ENCODE measurements around the gene UBE3B. TPM values are rescaled to one million over a fixed set of nuclear protein-coding genes. Genes with fewer than 3 reads are reported as not detected.
A peak's percentile ranks its signal among the peaks of the same experiment; 100 is the strongest.

The UBE3B gene
- total RNA-seq, 1 donor from 2014 or later, result 40.3 TPM

DNA sequence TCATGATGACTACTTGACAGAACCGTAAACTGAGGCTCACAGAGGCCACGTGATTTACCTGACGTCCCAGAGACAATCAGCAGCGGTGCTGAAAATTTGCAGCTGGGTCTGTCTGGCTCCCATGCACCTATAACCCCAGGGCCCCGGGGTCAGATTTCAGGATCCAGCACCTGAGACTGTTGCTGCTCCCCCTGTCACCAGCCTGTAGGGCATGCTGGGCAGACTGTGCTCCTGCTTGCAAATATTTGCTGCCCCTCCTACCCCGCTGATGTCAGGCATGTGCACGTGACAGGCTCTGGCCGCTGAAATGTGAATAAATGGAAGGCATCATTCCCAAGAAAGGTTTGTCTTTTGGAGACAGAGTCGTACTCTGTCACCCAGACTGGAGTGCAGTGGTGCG lies 89.9 kb downstream of the UBE3B start:
- TF ChIP-seq, protein P1, sequence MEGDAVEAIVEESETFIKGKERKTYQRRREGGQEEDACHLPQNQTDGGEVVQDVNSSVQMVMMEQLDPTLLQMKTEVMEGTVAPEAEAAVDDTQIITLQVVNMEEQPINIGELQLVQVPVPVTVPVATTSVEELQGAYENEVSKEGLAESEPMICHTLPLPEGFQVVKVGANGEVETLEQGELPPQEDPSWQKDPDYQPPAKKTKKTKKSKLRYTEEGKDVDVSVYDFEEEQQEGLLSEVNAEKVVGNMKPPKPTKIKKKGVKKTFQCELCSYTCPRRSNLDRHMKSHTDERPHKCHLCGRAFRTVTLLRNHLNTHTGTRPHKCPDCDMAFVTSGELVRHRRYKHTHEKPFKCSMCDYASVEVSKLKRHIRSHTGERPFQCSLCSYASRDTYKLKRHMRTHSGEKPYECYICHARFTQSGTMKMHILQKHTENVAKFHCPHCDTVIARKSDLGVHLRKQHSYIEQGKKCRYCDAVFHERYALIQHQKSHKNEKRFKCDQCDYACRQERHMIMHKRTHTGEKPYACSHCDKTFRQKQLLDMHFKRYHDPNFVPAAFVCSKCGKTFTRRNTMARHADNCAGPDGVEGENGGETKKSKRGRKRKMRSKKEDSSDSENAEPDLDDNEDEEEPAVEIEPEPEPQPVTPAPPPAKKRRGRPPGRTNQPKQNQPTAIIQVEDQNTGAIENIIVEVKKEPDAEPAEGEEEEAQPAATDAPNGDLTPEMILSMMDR (conservative IDR thresholded peaks at IDR 0.05; ENCODE audit: low read depth, low read length), result no peak
- H3K4me3 ChIP-seq (ENCODE audit: low read depth, low read length), result no peak overlapping the region
- DNase-seq (ENCODE audit: low read depth), result no peak

DNA sequence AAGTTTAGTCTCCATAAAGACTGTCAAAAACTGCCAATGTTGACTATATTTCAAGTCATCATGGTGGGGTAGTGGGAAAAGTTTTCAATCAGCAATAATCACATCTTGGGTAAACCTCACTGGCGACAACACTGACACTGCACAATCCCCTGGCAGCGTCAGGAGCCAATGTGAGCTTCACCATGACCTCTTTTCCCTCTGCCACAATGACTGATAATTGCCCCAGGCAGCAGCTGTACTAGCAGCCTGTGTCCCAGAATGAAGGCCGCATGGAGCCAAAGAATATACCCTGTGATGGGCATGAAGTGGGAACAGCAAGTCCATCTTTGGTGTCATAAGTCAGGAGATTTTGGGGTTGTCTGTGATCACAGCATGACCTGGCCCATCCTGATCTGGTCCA lies 90.5 kb downstream of the UBE3B start:
- DNase-seq (ENCODE audit: low read depth), result no peak
- TF ChIP-seq, protein P1 (conservative IDR thresholded peaks at IDR 0.05; ENCODE audit: low read depth, low read length), result no peak
- no peak overlapping the region for H3K4me3 ChIP-seq (ENCODE audit: low read depth, low read length)

DNA sequence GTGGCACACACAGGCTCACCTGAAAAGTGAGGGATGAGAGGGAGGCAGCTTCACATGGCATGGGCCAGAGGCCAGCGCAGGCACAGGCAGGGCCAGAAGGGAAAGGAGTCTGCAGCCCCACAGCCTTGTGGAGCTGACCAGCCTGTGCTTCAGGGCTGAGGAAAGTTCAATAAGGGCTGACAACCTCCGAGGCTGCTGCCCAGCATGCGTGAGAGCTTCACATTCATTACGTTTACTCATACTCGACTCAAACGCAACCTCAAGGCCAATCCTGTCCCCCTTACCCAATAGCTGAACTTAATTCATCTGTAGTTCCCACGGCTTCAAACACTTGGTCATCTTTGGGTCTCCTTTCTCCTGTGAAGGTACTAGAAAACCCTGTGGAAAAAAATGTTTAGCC lies 91.1 kb downstream of the UBE3B start:
- TF ChIP-seq, protein P1 (conservative IDR thresholded peaks at IDR 0.05; ENCODE audit: low read depth, low read length), result no peak
- H3K4me3 ChIP-seq (ENCODE audit: low read depth, low read length), result no peak overlapping the region
- no peak for DNase-seq (ENCODE audit: low read depth)

DNA sequence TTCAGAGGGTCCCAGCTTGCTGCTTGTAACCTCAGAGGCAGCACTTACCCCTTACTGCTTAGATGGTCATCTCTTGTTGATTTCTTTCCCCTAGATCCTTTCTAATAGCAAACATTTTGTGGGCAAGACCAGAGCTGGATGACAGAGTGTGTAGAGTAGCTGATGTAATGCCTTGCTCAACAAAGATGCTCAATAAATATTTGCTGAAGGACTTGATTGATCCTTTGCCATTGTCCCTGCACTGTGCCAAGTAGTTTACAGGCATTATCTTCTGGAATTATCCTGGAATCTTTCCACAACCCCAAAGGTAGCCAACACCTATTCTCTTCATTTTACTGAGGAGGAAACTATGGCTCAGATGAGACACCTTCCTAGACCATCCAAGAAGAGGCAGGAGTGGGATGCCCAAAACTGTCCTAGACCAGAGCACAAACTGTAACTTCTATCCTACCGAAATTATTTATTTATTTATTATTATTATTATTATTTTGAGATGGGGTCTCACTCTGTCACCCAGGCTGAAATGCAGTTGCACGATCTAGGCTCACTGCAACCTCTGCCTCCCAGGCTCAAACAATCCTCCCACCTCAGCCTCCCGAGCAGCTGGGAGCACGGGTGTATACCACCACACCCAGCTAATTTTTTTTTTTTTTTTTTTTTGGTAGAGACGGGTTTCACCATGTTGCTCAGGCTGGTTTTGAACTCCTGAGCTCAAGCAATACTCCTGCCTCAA lies 94.5 kb downstream of the UBE3B start:
- H3K4me3 ChIP-seq (ENCODE audit: low read depth, low read length), result peak overlapping the region; percentile 78

DNA sequence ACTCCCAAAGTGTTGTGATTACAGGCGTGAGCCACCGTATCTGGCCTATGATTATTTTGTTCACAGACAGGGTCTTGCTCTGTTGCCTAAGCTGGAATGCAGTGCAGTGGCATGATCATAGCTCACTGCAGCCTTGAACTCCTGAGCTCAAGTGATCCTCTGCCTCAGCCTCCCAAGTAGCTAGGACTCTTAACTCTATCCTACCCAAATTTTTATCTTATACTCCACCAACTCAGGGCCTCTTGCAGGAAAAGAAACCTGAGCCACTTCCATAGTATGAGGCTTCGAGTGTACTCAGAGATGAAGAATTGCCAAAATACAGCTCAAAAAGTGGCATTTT lies 95.0 kb downstream of the UBE3B start:
- no peak for DNase-seq (ENCODE audit: low read depth)
- peak overlapping the region; percentile 78 for H3K4me3 ChIP-seq (ENCODE audit: low read depth, low read length)
- TF ChIP-seq, protein P1 (conservative IDR thresholded peaks at IDR 0.05; ENCODE audit: low read depth, low read length), result no peak

More for the DNA sequence above, 94.5 kb downstream of the UBE3B start:
- TF ChIP-seq, protein P1 (conservative IDR thresholded peaks at IDR 0.05; ENCODE audit: low read depth, low read length), result no peak
- DNase-seq (ENCODE audit: low read depth), result no peak

DNA sequence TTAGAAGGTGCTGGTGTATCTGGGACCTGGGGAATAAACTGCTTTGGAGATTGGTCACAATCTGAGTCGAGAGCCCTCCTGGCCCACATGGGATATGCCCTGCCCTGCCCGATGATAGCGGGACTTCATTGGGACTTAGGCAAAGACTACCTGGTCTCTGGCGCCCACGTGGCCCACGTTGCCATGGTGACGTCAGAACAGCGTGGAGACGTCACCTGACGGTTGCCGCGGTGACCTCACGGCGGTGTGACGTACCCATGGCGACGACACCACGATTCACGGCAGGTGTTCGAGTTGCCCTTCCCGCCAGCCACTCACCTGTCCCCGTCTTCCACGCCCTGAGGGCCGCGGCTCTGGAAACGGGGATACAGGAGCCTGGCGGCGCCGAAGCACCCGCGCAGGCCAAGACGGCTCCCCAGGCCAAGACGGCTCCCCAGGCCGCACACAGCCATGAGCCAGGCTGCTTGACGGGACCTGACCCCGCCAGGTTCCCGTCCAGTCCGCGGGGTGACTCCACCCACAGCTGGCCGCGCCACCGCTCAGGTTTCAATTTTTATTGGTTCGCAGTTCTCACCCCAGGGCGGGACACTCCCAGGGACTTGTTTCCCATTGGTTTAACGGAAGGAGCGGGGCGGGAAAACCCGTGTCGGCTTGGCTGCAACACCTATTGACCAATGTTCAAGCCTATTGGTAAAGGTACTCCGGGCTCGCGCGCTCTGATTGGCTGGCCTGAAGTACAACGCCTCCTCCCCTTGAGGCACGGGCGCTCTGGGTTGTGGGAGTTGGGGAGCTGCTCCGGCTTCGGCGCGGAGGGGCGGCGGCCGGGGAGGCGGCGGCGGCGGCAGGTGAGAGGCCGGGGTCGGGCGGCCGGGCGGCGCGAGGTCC lies 95.8 kb downstream of the UBE3B start, which contains the start of the genes MMAB and MVK:
Gene MMAB (minus strand): TSS at position 476 of the 885 bp plus-strand sequence. CDS start 24 bp downstream, at position 452.
Gene MVK (plus strand): TSS at position 766 of the 885 bp plus-strand sequence. CDS start 1,029 bp downstream, outside the sequence.
- peak; percentile 96 for DNase-seq (ENCODE audit: low read depth)
- TF ChIP-seq, protein P1 (conservative IDR thresholded peaks at IDR 0.05; ENCODE audit: low read depth, low read length), result no peak
- peak within 1 kb of the TSS; percentile 88 for H3K4me3 ChIP-seq (ENCODE audit: low read depth, low read length)
